Prostate gland (tissue), 2 donors: ENCODE results near the gene RIMBP2.

ENCODE experiments used
- CTCF ChIP-seq, 4 experiments: fragments of 200-600 bp in 2 of 4; fragments of 450-650 bp in 2 of 4; sonication (generic) in 2 of 4; IDR thresholded peaks; 1 replicate in 3 of 4; 2 replicates in 1 of 4; pipeline ENCODE4 v1.5.1; 2016 to 2019; ENCODE audit warnings: antibody characterized with exemption in 4 of 4, mild to moderate bottlenecking in 2 of 4, moderate library complexity in 2 of 4
- POLR2A ChIP-seq: fragments of 450-650 bp; IDR thresholded peaks from one replicate; pipeline ENCODE4 v1.6.1; 2016; ENCODE audit warnings: antibody characterized with exemption, mild to moderate bottlenecking

GRCh38 chr12:130367523-130367922 lies 348.6 kb downstream of the RIMBP2 start:
- TF ChIP-seq CTCF (IDR thresholded peaks at IDR 0.05) (no peak), POLR2A (no peak)
